HepG2 (cell line): Measurements from ENCODE around the gene GRID1. TPM values are rescaled to one million over a fixed set of nuclear protein-coding genes. Genes with fewer than 3 reads are reported as not detected.

Experiments
- ATAC-seq: fragments of 200-7000 bp; cut with Tn5 transposase; 3 replicates; pipeline ENCODE4 v1.9.1; 2020; ENCODE audit warnings: mild to moderate bottlenecking, moderate library complexity
- BruUV-seq: library from RNA; stranded (reverse); fragments of 400-500 nt; replicated peaks from 2 replicates; lab custom pipeline; 2021; lab: Mats Ljungman, UMichigan
- CTCF ChIA-PET: fragments of 300-600 bp; formaldehyde crosslinking; extraction: SDS; loops from one replicate; lab custom pipeline; 2021; ENCODE audit warnings: low total read pairs, inconsistent platforms, low intra/inter-chr PET ratio; lab: Yijun Ruan, JAX
- POLR2A ChIA-PET: fragments of 350-600 bp; sonication (Branson Sonifier 250); formaldehyde crosslinking; loops from one replicate; lab custom pipeline; 2020; ENCODE audit warnings: antibody characterized with exemption, inconsistent platforms; lab: Yijun Ruan, JAX
- DNase-seq: peaks from one replicate; pipeline ENCODE4 v3.0.0-alpha.2; 2015; ENCODE audit warnings: low spot score
- FAIRE-seq: peaks from 3 replicates; lab custom pipeline; 2011; peaks lifted over from hg19 to GRCh38; lab: Jason Lieb, UNC
- H2AFZ ChIP-seq: one replicate; pipeline ENCODE4 v1.6.1; 2011; ENCODE audit warnings: low read length, inconsistent platforms
- H3K27ac ChIP-seq: fragments of 300-600 bp; 3 replicates; pipeline ENCODE4 v1.8.0; 2011; ENCODE audit warnings: mixed run types, mild to moderate bottlenecking, mixed read lengths, low read length, inconsistent platforms; ENCODE audit not compliant: insufficient read depth; ENCODE audit errors: extremely low read length
- H3K27me3 ChIP-seq, 2 experiments: fragments of 200-600 bp in 1 of 2; 2 replicates in 1 of 2; 3 replicates in 1 of 2; pipeline versions ENCODE4 v1.6.0 to v1.8.0; 2011; ENCODE audit warnings: low read length in 2 of 2, mild to moderate bottlenecking in 2 of 2, moderate library complexity in 2 of 2, inconsistent platforms in 1 of 2; ENCODE audit not compliant: insufficient read depth in 2 of 2, control insufficient read depth in 1 of 2
- H3K36me3 ChIP-seq, 2 experiments: fragments of 200-600 bp in 1 of 2; replicated peaks in 1 of 2; 2 replicates in 1 of 2; 3 replicates in 1 of 2; pipeline versions ENCODE4 v1.5.1 to v1.8.0; 2011; ENCODE audit warnings: low read length in 2 of 2, inconsistent platforms in 1 of 2; ENCODE audit not compliant: insufficient read depth in 2 of 2, control insufficient read depth in 1 of 2
- H3K4me1 ChIP-seq: 2 replicates; pipeline ENCODE4 v1.5.1; 2012; ENCODE audit warnings: low read length, inconsistent platforms; ENCODE audit not compliant: insufficient read depth
- H3K4me2 ChIP-seq: 2 replicates; pipeline ENCODE4 v1.6.0; 2011; ENCODE audit warnings: low read depth, low read length, inconsistent platforms
- H3K4me3 ChIP-seq, 3 experiments: fragments of 200-600 bp in 1 of 3; sonication (generic), shearing (Covaris generic) in 1 of 3; replicated peaks in 1 of 3; 2 replicates each; pipeline ENCODE4 v1.5.1; 2011 to 2016; ENCODE audit warnings: low read length in 3 of 3, inconsistent platforms in 2 of 3, low read depth in 2 of 3, mild to moderate bottlenecking in 2 of 3, control low read depth in 1 of 3, mixed read lengths in 1 of 3; ENCODE audit not compliant: insufficient read depth in 1 of 3
- H3K79me2 ChIP-seq: one replicate; pipeline ENCODE4 v1.6.1; 2011; ENCODE audit warnings: low read length, inconsistent platforms; ENCODE audit not compliant: insufficient read depth
- H3K9ac ChIP-seq: 2 replicates; pipeline ENCODE4 v1.6.0; 2011; ENCODE audit warnings: mild to moderate bottlenecking, low read depth, low read length, inconsistent platforms; ENCODE audit not compliant: insufficient read depth
- H3K9me3 ChIP-seq: 2 replicates; pipeline ENCODE4 v1.5.1; 2012; ENCODE audit warnings: mild to moderate bottlenecking, low read length
- H4K20me1 ChIP-seq: 2 replicates; pipeline ENCODE4 v1.6.0; 2011; ENCODE audit warnings: inconsistent platforms, mild to moderate bottlenecking, low read length, moderate library complexity; ENCODE audit not compliant: insufficient read depth
- AGO1 ChIP-seq: fragments of 200-400 bp; formaldehyde crosslinking; IDR thresholded peaks from 2 replicates; pipeline ENCODE4 v1.6.1; 2017; ENCODE audit warnings: mild to moderate bottlenecking, low read depth, low read length, moderate library complexity; ENCODE audit not compliant: poor library complexity, severe bottlenecking
- AHR ChIP-seq: IDR thresholded peaks from 2 replicates; pipeline ENCODE4 v1.6.1; 2018; ENCODE audit warnings: missing genetic modification reagents, missing compliant biosample characterization
- HNF4G ChIP-seq, 2 experiments: sonication (generic) in 1 of 2; formaldehyde crosslinking in 1 of 2; IDR thresholded peaks; 2 replicates each; pipeline versions ENCODE4 v1.4.0 to v1.6.1; 2011 to 2020; ENCODE audit warnings: borderline replicate concordance in 2 of 2, low read depth in 2 of 2, mild to moderate bottlenecking in 2 of 2, low read length in 1 of 2, missing genetic modification reagents in 1 of 2, moderate library complexity in 1 of 2
- HNRNPLL ChIP-seq: fragments of 200-400 bp; formaldehyde crosslinking; IDR thresholded peaks from 2 replicates; pipeline ENCODE4 v1.6.1; 2017; ENCODE audit warnings: mild to moderate bottlenecking, low read depth, low read length; ENCODE audit not compliant: poor library complexity, severe bottlenecking
- NFKBIZ ChIP-seq: IDR thresholded peaks from 2 replicates; pipeline ENCODE4 v1.6.1; 2018; ENCODE audit warnings: missing genetic modification reagents, missing compliant biosample characterization
- SMAD1 ChIP-seq: sonication (generic); formaldehyde crosslinking; IDR thresholded peaks from 2 replicates; pipeline ENCODE4 v1.4.0; 2020; ENCODE audit warnings: missing genetic modification reagents, low read depth, mild to moderate bottlenecking, borderline replicate concordance
- SP4 ChIP-seq: sonication (generic); formaldehyde crosslinking; IDR thresholded peaks from 2 replicates; pipeline ENCODE4 v1.8.1; 2023; ENCODE audit warnings: mild to moderate bottlenecking, missing genetic modification reagents
- ZNF230 ChIP-seq: sonication (generic); formaldehyde crosslinking; IDR thresholded peaks from 2 replicates; pipeline ENCODE4 v1.4.0; 2020; ENCODE audit warnings: mild to moderate bottlenecking, missing genetic modification reagents
- ZNF780A ChIP-seq: sonication (generic); formaldehyde crosslinking; IDR thresholded peaks from 2 replicates; pipeline ENCODE4 v1.8.0; 2022; ENCODE audit warnings: mild to moderate bottlenecking, missing genetic modification reagents, moderate library complexity
- WGBS: methylation state at CpG from one replicate; pipeline ENCODE4 v1.1.6; 2017; ENCODE audit warnings: low lambda C conversion rate; 5-methylcytosine and 5-hydroxymethylcytosine counted together
- in situ Hi-C: cut with HindIII; loops from 2 replicates; pipeline ENCODE4 v1.10.0; 2017; ENCODE audit warnings: low pct_unique_long_range_greater_than_20kb; ENCODE audit not compliant: extremely low pct_ligation_motif_present
- intact Hi-C: fragments of 100-400 bp; cut with micrococcal nuclease; formaldehyde crosslinking; loops from one replicate; pipeline ENCODE4 v1.10.0; 2022; ENCODE audit not compliant: unreplicated experiment
- polyA plus RNA-seq, 8 experiments: library from polyadenylated mRNA; depleted of rRNA in 3 of 8; stranded (reverse) in 7 of 8; unstranded in 1 of 8; fragments of >200 nt; fragmentation: Illumina TruSeq in 4 of 8; extraction: Trizol in 4 of 8; gene quantifications; 2 replicates each; pipeline versions ENCODE4 v1.2.1 to v1.2.3, GENCODE V29; 2011 to 2016; ENCODE audit warnings: low read depth in 4 of 8, missing spikeins in 1 of 8, mixed read lengths in 1 of 8; ENCODE audit not compliant: insufficient read depth in 1 of 8
- total RNA-seq, 5 experiments: library from RNA; depleted of rRNA; stranded (reverse); fragments of >200 nt; fragmentation: Illumina TruSeq; extraction: Trizol; gene quantifications; 2 replicates each; pipeline ENCODE4 v1.2.3, GENCODE V29; 2016; ENCODE audit warnings: low read depth in 1 of 5
- TF ChIP-seq, protein P1 (sequence below): sonication (generic); formaldehyde crosslinking; IDR thresholded peaks from 2 replicates; pipeline ENCODE4 v1.4.0; 2020; ENCODE audit warnings: missing genetic modification reagents
- TF ChIP-seq, protein P2 (sequence below): sonication (generic); formaldehyde crosslinking; IDR thresholded peaks from 2 replicates; pipeline ENCODE4 v1.5.1; 2020; ENCODE audit warnings: mild to moderate bottlenecking, moderate library complexity, missing genetic modification reagents
- TF ChIP-seq, protein P3 (sequence below): sonication (generic); formaldehyde crosslinking; IDR thresholded peaks from 2 replicates; pipeline ENCODE4 v1.8.0; 2022; ENCODE audit warnings: mild to moderate bottlenecking, missing genetic modification reagents
- TF ChIP-seq, protein P4 (sequence below): sonication (generic); formaldehyde crosslinking; IDR thresholded peaks from 2 replicates; pipeline ENCODE4 v1.4.0; 2020; ENCODE audit warnings: mild to moderate bottlenecking, low read depth, missing genetic modification reagents

The GRID1 gene
- total and polyA plus RNA-seq, 2 of the 13 experiments (the other 11 are each of a cell fraction or from before 2014, with no cell fraction given): 0.05 TPM; not detected in 1

DNA sequence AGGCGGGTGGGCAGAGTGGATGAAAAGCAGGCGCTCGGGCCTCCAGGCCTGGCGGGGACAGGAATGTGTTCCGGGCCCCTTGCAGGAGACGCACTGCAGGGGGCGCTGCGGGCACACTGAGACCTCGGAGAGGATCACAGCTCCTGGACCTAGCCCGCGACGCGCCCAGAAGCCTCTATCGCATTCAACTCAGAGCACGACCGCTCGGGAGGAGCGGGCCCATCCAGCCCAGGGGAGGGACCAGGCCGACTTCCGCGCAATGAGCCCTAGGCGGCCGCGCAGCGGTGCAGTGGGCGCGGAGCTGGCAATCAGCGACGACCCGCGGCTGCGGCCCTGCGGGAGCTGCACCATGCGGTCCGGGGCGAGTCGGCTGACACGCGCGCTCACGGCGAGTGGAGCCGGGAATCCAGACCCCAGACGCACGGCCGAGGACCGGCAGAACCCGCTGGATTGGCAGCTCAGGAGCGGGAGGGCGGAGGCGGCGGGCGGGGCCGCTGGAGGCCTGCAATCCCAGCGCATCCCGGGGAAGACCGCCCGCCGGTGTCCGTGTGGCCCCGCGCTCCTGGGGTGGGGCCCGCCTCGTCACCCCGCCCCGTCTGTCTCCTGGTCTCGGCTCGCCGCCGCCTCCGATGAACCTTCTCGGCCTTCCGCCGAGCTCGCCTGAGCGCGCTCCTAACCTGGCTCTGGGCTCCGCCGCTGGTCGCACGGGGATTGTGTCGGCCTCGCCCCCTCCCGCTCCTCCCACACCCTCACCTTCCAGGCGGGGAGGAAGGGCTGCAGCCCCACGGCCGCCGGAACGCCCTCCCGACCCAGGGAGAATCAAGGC is 33.5 kb upstream of the GRID1 start:
- WGBS: 3% methylated on average over 12 of the region's 90 CpGs
- Histone ChIP-seq H3K4me1 (peaks cover 28% of the 10 kb centered on the region), H4K20me1 (no peaks in the 10 kb centered on the region), H3K36me3 (no peaks in the 10 kb centered on the region), H3K9ac (peak overlapping the region; percentile 90), H2AFZ (no peak overlapping the region), H3K79me2 (peaks cover 4% of the 10 kb centered on the region), H3K4me3 (peak overlapping the region; percentile 71 to 88 (median 80)), H3K4me2 (peak overlapping the region; percentile 90), H3K9me3 (no peaks in the 10 kb centered on the region), H3K27ac (peak overlapping the region; percentile 74), H3K27me3 (0 out of 5 replicates have a peak, but pooled peaks cover 0 to 4% of the 10 kb centered on the region in 2 experiments)
- intact Hi-C loops: loop anchor here (1.0 to 2.0 kb wide), 5 partner anchors 10 to 185 kb away; partner anchors contain the start of gene WAPL
- BruUV-seq: no TSS peak
- FAIRE-seq: no peak
- POLR2A ChIA-PET: interaction anchor here (0.6 to 4.7 kb wide), 17 partner anchors 9 to 185 kb away, joined by 3 to 79 read pairs (median 4); partner anchors contain the start of gene WAPL
- ATAC-seq: peak; percentile 96
- in situ Hi-C loops: loop anchor here (5.0 kb wide), 2 partner anchors 37 to 182 kb away; no protein-coding TSS in a partner anchor
- CTCF ChIA-PET: interaction anchor here (2.5 kb wide), 1 partner anchor 185 kb away, joined by 43 read pairs; no protein-coding TSS in a partner anchor
- DNase-seq: peak; percentile 94
- TF ChIP-seq HNF4G (IDR thresholded peaks at IDR 0.05; ENCODE audit: borderline replicate concordance, low read depth, low read length): no peak
- peak; percentile 73; the same call in 1 of the 2 replicates for TF ChIP-seq HNF4G (CRISPR knock-in tag; IDR thresholded peaks at IDR 0.05; ENCODE audit: borderline replicate concordance, low read depth)
- peak; percentile 66 for TF ChIP-seq HNRNPLL
- peak; percentile 79; the same call in 1 of the 2 replicates for TF ChIP-seq SP4 (CRISPR knock-in tag)
- TF ChIP-seq ZNF230 (CRISPR knock-in tag): 0 out of 2 replicates have a peak, but pooled peaks have one; percentile 64
- TF ChIP-seq, protein P1, sequence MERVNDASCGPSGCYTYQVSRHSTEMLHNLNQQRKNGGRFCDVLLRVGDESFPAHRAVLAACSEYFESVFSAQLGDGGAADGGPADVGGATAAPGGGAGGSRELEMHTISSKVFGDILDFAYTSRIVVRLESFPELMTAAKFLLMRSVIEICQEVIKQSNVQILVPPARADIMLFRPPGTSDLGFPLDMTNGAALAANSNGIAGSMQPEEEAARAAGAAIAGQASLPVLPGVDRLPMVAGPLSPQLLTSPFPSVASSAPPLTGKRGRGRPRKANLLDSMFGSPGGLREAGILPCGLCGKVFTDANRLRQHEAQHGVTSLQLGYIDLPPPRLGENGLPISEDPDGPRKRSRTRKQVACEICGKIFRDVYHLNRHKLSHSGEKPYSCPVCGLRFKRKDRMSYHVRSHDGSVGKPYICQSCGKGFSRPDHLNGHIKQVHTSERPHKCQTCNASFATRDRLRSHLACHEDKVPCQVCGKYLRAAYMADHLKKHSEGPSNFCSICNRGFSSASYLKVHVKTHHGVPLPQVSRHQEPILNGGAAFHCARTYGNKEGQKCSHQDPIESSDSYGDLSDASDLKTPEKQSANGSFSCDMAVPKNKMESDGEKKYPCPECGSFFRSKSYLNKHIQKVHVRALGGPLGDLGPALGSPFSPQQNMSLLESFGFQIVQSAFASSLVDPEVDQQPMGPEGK (CRISPR knock-in tag): peak; percentile 93
- TF ChIP-seq, protein P2, sequence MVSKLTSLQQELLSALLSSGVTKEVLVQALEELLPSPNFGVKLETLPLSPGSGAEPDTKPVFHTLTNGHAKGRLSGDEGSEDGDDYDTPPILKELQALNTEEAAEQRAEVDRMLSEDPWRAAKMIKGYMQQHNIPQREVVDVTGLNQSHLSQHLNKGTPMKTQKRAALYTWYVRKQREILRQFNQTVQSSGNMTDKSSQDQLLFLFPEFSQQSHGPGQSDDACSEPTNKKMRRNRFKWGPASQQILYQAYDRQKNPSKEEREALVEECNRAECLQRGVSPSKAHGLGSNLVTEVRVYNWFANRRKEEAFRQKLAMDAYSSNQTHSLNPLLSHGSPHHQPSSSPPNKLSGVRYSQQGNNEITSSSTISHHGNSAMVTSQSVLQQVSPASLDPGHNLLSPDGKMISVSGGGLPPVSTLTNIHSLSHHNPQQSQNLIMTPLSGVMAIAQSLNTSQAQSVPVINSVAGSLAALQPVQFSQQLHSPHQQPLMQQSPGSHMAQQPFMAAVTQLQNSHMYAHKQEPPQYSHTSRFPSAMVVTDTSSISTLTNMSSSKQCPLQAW (CRISPR knock-in tag): peak; percentile 76
- TF ChIP-seq NFKBIZ (CRISPR knock-in tag): peak; percentile 83
- TF ChIP-seq, protein P3, sequence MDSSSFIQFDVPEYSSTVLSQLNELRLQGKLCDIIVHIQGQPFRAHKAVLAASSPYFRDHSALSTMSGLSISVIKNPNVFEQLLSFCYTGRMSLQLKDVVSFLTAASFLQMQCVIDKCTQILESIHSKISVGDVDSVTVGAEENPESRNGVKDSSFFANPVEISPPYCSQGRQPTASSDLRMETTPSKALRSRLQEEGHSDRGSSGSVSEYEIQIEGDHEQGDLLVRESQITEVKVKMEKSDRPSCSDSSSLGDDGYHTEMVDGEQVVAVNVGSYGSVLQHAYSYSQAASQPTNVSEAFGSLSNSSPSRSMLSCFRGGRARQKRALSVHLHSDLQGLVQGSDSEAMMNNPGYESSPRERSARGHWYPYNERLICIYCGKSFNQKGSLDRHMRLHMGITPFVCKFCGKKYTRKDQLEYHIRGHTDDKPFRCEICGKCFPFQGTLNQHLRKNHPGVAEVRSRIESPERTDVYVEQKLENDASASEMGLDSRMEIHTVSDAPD (CRISPR knock-in tag): peak; percentile 73; the same call in 1 of the 2 replicates
- TF ChIP-seq ZNF780A (CRISPR knock-in tag): no peak
- TF ChIP-seq, protein P4, sequence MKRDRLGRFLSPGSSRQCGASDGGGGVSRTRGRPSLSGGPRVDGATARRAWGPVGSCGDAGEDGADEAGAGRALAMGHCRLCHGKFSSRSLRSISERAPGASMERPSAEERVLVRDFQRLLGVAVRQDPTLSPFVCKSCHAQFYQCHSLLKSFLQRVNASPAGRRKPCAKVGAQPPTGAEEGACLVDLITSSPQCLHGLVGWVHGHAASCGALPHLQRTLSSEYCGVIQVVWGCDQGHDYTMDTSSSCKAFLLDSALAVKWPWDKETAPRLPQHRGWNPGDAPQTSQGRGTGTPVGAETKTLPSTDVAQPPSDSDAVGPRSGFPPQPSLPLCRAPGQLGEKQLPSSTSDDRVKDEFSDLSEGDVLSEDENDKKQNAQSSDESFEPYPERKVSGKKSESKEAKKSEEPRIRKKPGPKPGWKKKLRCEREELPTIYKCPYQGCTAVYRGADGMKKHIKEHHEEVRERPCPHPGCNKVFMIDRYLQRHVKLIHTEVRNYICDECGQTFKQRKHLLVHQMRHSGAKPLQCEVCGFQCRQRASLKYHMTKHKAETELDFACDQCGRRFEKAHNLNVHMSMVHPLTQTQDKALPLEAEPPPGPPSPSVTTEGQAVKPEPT (CRISPR knock-in tag): peak; percentile 65; the same call in 1 of the 2 replicates
- TF ChIP-seq AHR (CRISPR knock-in tag): peak; percentile 92; the same call in 1 of the 2 replicates
- no peak; the same call in 1 of the 2 replicates for TF ChIP-seq SMAD1
- TF ChIP-seq AGO1: no peak
